NOMO-1 treated with DMSO at 0.1 percent for 48 hours (cell line): Measurements from ENCODE around the gene KCNJ4.
"Not testable (repeated sequence)": the region's sequence is repeated elsewhere in the genome, so short reads cannot be mapped to it uniquely, and the experiment has no call there.

Experiments used
- DNase-seq: peaks from one replicate; lab custom pipeline; 2025; ENCODE audit not compliant: unreplicated experiment; lab: John Stamatoyannopoulos, UW

The KCNJ4 gene

DNA sequence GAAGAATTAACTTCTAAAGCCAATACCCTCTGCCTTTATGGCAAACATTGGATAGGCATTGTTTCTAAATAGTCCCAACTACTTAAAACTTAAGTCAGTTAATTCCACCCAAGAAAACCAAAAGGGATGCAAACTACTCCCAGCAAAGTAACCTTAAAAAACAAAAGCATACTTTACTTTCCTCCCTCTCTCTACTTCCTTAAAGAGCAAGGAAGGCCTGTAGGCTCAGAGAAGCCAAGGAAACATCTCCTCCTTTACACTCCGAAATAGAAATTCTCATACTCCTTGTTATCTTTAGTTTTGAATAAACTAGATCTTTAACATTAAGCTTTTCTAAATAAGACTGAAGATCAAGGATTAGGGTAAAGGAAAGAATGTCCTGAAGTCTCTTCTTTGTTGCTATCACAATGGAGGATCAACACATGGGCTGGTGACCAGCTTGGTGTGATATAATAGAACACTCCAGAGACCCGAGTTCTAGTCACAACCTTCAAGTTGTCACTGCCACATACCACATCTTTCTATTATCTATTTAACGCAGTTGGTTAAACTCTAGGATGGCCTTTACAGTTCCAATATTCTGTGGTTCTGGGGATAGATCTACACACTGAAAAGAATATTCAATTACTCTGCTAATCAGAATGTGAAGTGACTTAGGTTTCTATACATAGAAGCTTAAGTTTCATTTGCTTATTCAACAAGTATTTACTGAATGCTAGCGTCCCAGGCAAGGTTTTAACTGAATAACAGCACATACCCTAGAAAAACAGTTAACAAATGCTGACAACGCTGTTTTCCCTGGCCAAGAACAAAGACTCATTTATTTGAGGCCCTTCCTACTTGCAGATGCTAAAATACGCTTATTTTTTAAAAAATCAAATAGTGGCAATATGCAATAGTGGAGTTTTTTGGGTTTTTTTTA, 66.2 kb downstream of the KCNJ4 start:
- DNase-seq, result not testable (repeated sequence)

DNA sequence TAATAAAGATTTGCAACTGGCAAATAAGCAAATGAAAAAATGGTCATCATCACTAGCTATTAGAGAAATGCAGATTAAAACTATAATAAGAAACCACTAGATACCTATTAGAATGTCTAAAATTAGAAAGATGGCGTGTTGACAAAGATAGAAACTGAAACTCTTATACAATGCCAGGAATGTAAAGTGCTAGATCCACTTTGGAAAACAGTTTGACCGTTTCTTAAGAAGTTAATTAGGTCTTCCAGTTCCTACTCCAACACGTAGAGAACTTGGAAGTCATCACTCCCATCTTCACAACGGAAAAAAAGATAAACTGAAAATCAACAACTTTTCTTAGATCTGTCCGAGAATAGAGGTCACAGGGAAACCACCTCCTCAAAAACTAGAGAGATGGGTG, 68.1 kb downstream of the KCNJ4 start:
- not testable (repeated sequence) for DNase-seq

DNA sequence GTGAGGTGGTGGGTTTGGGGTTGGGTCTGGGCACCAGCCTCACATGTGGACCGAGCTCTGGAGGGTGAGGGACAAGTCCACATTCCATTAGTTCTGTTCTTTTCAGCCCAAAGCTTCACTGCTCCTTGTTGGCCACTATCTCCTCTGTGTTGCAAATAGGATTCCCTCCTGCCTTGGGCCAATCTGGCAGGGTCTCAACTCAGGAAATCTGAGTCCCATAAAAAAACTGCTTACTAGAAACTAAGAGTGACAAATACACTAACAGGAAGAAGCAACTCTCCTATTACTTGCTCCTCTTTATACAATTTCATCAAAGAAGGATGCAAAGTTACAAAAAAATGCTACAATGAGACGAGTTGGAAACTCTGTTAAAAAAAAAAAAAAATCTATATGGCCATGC, 71.6 kb downstream of the KCNJ4 start:
- DNase-seq, result no peak

DNA sequence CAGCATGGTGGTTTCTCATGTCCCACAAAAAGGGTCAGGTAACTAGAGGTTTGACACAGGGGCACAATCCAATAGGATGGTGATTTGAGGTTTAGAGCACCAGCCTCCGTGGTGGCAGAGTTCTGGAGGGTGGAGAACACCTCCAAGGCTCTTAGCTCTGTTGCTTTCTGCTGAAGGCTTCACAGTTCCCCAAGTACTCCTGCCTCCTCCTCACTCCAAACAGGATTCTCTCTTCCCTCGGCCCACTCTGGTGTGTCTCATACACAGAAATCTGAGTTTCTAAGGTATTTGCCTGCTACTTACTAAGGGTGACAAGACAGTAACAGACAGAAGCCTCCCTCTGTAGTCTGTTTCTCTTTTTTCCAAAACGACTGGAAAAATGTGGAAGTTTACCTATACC, 73.6 kb downstream of the KCNJ4 start:
- DNase-seq, result not testable (repeated sequence)
